Left kidney (tissue), 2 donors: ENCODE results near the gene DOK7. TPM values are rescaled to one million over a fixed set of nuclear protein-coding genes. Genes with fewer than 3 reads are reported as not detected.

Experiments
- DNase-seq: peaks from one replicate; pipeline ENCODE4 v3.0.0-alpha.2; 2013
- polyA plus RNA-seq: library from polyadenylated mRNA; unstranded; fragments of 120-200 nt; gene quantifications from one replicate; pipeline ENCODE4 v1.2.1, GENCODE V29; 2013; ENCODE audit not compliant: insufficient read length

DOK7 gene
- polyA plus RNA-seq, 1 donor: 1.5 TPM

- no peak for DNase-seq
Observed at GRCh38 chr4:3427134-3427476, 36.0 kb upstream of the DOK7 start.

GRCh38 chr4:3427706-3428446 is 35.2 kb upstream of the DOK7 start:
- no peak for DNase-seq

GRCh38 chr4:3429651-3430050 is 33.5 kb upstream of the DOK7 start:
- DNase-seq: no peak

- no peak for DNase-seq
Observed at GRCh38 chr4:3430524-3430923, 32.6 kb upstream of the DOK7 start.

DNA sequence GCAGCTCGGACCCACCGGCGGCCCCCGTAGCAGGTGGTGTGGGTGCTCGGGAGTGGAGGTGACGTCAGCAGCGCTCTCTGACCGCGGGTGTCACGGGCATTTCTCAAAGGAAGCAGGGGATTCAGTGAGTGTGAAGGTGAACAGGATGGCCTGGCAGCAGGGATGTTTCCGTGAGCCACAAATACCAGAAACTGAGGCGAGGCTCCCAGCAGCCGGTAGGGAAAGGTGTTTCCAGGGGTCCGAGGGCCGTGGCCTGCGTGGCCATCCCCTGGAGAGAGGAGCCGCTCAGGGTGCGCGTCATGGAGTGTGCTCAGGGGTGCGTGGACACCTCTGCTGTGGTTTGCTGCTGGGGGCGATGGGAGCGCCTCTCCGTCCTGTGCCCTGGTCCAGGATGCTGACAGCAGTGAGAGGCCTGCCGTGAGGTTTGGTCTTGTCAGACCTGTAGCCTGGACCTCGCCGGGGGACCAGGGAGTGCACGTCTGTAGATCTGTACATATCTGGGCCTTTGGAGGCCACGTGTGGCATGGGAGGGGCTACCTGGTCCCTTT is 31.6 kb upstream of the DOK7 start:
- no peak for DNase-seq

- no peak for DNase-seq
Observed at GRCh38 chr4:3432381-3432790, 30.7 kb upstream of the DOK7 start.

DNA sequence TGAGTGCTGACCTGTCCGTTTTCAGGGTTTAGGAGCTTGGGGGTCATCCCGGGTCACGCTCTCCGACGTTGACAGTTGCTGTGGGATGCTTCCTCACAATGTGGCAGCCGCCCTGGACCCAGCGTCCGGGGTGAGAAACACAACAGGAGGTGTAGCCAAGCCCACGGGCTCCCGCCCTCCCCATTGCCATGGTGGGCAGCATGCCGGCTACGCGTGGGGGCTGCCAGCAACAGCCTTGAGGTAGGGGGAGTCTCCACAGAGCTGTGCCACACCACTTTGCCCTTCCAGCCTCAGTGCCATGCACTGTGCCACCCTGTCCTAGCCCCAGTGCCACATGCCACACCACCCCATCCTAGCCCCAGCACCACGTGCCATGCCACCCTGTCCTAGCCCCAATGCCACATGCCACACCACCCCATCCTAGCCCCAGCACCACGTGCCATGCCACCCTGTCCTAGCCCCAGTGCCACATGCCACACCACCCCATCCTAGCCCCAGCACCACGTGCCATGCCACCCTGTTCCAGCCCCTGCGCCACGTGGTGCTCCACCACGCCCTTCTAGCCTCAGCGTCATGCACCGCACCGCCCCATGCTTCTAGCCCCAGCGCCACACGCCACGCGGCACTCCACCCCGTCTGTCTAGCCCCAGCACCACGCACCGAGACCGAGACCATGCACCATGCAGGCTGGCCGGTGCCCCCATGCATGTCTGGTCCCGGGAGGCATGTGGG is 29.8 kb upstream of the DOK7 start:
- DNase-seq: no peak

- no peak for DNase-seq
Observed at GRCh38 chr4:3434881-3435685, 28.0 kb upstream of the DOK7 start.

- no peak for DNase-seq
Observed at GRCh38 chr4:3435686-3435956, 27.5 kb upstream of the DOK7 start.

- no peak for DNase-seq
Observed at GRCh38 chr4:3436048-3436797, 26.9 kb upstream of the DOK7 start.

DNA sequence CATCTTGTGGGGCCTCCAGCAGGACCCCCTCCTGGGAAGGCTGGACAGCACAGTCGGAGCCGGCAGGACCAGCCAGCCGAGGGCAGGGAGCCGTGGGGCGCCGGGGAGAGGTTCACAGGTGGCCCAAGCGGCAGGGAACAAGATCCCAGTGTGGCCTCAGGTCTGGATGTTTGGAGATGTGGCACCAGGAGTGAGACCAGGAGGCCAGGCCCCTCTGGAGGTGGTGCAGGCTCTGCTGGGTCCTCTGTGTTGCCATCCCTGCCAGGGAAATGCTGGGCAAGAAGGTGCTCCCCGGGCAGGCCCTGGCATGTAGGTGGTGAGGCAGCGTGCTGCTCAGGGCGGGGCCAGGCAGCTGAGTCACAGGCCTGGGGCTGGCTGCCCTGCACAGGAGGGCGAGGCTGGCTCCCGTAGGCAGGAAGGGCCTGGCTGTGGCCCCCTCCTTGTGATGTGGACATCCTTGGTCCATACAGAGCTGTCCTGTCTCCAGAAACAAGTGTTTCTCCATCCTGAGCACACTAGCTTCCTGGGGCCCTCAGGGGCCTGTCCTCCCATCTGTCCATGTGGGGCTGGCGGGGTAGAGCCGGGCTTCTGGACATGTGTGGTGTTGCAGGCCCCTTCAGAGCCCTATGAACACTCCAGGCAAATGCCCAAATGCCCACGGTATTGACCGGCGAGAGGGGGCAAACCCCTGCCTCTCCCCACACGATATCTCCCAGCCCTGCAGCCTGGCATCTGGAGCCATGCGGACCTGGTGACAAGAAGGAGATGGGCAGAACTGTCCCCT is 26.1 kb upstream of the DOK7 start:
- DNase-seq: no peak

DNA sequence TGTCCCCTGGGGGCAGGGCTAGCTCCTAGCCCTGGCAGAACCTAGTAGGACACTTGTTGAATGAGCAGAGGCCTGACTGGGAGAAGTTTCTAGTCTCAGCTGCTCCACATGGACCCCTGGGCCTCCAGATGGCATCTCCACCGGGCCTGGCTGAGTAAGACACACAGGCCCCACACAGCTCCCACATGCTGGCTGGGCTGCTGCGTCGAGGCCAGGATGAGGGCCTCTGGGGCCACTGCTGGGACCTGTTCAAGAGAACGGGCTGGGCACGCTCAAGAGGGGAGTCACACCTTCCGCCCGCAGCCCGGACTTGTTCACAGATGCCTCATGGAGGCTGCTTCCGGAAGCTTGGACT is 25.5 kb upstream of the DOK7 start:
- DNase-seq: no peak

DNA sequence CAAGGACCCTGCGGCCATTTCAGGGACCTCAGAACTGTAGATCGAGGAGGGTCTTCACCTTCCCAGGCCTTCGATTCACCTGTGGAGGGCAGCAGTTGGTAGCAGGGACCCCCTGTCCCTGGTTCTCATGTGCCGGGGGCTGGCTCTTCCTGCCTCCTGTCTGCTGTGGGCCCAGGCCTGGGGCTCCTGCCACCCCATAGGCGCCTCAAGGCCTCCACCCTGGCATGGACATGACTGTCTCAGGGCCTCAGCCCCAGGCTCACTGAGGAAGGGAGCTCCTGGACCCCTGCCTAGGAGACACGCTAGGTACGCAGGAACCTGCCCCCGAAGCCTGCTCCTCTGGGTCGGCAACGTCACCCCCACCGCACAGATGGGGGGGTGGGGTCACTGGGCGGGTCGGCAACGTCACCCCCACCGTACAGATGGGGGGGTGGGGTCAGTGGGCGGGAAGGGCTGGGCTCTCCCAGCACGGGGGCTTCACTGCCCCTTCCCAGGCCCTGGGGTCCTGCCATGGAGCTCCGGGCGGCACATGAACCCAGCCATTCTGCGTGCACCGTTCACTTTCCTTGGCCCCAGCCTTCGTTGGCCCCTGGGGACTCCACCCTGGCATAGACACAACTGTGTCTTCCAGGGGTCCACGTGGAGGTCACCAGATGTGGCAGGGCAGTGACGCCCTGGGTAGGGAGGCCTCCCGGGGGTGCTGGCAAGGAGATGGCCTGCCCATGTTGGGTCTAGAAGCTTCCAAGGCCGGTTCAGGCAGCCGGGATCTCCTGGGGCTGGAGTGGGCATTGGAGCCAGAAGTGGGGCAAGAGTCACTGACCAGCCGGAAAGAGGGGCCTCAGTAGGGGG is 24.9 kb upstream of the DOK7 start:
- DNase-seq: no peak

DNA sequence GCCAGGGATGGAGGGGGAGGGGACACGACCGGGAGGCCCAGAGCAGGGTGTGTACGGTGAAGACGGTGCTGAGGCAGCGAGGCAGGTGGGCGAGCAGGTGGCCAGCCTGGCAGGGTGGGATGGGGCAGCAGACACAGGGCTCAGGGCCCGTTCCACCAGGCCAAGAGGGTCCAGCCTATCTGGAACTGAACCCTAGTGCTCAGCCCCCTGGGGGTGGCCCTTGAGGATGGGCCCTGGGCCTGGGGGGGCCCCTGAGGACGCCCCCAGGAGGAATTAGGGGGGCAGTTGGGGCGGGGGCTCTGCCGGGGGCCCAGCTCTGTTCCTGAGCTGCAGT is 24.3 kb upstream of the DOK7 start:
- DNase-seq: no peak

- DNase-seq: no peak
Observed at GRCh38 chr4:3439391-3439790, 23.7 kb upstream of the DOK7 start.

DNA sequence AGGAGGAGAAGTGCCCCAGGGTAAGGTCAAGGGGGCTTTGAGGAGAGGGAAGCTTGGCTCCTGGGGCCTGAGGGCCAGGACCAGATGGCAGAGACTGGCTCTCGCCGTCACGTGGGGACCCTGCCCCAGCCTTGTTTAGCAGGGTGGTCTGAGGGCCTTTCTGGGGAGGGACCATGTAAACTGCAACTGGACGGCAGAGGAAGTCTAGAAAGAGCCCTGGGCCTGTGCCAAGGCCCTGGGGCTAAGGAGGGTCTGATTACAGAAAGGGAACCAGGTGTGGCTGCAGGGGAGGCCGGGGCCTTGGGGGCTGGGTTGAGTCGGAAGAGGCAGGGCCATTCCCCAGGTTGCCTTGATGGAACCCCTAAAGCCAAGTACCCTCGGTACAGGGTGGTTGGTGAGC is 23.1 kb upstream of the DOK7 start:
- DNase-seq: no peak

GRCh38 chr4:3440979-3441500 is 22.1 kb upstream of the DOK7 start:
- DNase-seq: no peak

- no peak for DNase-seq
Observed at GRCh38 chr4:3441501-3442459, 21.3 kb upstream of the DOK7 start, which contains the start of gene HGFAC. TSS of gene HGFAC (plus strand) at chr4:3441968. CDS start at chr4:3442002, 34 bp downstream.

GRCh38 chr4:3442460-3442958 is 20.6 kb upstream of the DOK7 start:
- DNase-seq: no peak
